Occipital lobe (tissue), 2 donors: ENCODE measurements around the gene BMP6. TPM values are rescaled to one million over a fixed set of nuclear protein-coding genes. Genes with fewer than 3 reads are reported as not detected.

Experiments
- DNase-seq: peaks from one replicate; lab custom pipeline; 2025; lab: John Stamatoyannopoulos, UW
- total RNA-seq: library from RNA; depleted of rRNA; stranded (reverse); fragments of >200 nt; gene quantifications from one replicate; pipeline ENCODE4 v1.2.3, GENCODE V29; 2014

The BMP6 gene
- 6.9 TPM for total RNA-seq

DNA sequence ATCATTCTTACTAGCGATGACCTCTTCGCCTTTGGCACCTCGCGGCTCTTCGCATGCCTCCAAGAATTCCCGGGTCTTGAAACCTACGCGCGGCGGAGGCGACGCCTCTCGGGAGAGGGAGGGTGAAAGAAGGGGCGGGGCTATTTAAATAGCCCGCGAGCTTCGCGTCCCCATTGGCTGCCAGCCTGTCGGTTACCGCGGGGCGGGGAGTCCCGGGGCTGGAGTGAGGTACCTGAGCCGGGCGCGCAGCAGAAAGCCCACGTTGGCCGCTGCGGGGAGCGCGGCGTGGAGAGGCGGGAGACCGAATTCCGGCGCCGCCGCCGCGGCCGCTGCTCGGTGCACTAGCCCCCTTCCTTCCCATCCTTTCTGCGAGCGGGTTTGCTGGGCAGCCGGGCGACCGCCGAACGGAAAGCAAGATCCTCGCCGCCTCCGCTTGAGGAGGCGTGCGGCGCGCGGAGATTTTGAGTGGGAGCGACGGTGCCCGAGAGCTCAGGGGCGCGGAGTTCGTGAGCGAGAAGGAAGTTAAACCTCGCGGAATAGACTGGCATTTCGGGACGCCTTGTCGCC lies at the start of gene BMP6:
Gene BMP6 (plus strand): TSS at position 251 of the 567 bp plus-strand sequence. CDS start 857 bp downstream, outside the sequence.
- peak; percentile 62 for DNase-seq

- no peak for DNase-seq
Measured at GRCh38 chr6:7677229-7677628, 48.7 kb upstream of the BMP6 start.

- no peak for DNase-seq
Measured at GRCh38 chr6:7680393-7681075, 45.4 kb upstream of the BMP6 start.

DNA sequence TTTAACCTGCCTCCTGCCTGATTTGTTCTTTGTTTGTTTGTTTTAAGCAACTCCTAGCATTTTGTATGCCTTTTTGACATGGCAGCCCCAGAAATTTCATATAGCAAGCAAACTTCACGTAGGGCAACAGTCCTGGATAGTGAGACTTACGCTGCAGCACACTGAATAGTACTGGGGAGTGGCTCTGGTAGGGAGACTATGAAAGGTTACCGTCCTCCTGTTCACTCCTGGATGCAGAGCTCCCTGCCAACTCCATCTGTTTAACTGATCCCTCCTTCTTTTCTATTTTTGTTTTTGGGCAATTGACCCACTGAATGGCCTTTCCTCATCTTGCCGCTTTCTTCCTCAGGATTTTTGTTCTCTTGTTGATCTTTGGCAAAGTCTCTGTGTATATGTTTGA lies 44.5 kb upstream of the BMP6 start:
- DNase-seq: no peak

- DNase-seq: no peak
Measured at GRCh38 chr6:7684076-7684475, 41.8 kb upstream of the BMP6 start.

- no peak for DNase-seq
Measured at GRCh38 chr6:7684843-7685242, 41.1 kb upstream of the BMP6 start.

DNA sequence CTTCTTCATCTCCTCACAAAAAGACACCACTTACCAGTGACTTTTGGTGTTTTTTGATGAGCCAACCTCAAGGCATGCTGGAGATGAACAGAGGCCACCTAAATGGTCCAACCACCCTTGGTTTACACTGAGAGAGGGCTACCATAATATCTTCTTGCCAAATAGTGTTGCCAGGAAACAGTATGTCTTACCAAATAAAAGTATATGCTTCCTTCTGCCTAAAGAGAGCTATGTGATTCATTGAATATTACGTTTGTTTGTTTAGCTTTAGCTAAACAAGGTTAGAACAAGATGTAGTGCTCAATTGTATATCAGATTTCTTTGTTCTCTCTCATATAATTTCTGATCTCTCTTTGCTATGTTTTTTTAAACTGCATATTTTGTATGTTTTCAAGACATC lies 40.6 kb upstream of the BMP6 start:
- DNase-seq: no peak

DNA sequence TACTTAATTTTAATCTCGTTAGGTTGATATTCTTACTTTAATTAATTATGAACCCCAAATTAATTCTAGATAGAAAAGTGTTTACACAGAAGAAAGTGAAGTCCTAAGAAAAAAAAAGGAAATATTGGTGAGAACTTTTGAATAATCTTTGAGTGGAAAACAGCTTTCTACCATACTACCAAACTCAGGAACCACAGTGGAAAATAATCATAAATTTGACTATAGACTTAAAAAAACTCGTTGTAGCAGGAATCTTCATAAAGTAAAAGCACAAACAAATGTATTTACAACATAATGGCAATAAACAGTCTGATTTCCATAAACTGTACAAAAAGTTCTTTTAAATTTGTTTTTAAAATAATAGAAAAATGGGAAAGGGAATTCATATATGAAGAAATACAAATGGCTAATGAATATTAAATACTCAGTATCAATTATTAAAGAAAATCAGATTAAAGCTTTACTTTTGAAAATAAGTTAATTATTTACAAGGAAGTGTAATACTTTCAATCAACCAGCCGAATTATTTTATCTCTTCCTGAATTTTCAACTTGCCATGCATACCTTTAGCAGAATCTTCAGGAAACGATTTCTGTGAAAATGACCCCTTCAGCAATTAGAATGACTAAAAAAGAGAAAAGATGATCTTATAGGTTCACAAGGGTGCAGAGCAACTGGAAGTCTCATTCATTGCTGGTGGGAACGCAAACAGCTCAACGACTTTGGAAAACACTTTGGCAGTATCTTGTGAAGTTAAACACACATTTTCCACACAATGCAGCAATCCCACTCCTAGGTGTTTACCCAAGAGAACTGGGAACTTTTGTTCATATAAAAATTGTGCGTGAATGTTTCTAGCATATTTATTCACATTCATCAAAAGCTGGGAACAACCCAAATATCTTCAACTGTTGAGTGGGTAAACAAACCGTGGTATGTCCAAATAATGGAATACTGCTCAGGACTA lies 38.5 kb upstream of the BMP6 start:
- no peak for DNase-seq

DNA sequence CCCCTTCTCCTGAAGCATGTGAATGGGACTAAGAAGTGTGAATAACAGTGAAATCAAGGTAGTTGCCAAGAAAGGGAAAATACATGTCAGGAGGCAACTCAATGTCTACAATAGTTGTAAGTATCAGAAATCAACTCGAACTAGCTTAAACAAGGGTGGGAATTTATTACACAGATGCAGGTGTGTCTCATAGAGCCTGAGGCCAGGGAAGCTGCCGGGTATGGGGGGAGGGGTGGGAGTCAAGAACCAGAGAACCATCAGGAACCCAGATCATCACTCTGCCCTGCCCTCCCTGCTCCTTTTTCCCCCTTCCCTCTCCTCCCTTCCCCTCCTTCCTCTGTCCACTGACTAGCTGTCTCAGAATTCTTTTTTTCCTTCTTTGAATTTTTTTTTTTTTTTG lies 34.9 kb upstream of the BMP6 start:
- DNase-seq: no peak

- no peak for DNase-seq
Measured at GRCh38 chr6:7691675-7692452, 34.0 kb upstream of the BMP6 start.

DNA sequence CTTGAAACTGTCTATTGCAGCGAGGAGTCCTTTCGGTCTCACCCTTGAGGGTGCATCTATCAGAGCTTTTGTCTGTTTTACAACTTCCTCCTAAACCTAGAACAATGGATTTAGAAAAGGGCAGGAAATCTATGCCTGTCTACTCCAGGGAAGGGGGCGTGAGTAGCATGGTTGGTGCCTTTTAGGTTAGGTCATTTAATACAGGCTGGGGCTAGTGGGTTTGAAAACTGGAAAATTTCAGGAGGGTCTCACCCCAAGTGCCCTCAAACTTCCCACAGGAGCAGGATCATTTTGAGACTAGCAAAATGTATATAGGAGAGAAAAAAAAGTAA lies 33.5 kb upstream of the BMP6 start:
- no peak for DNase-seq

DNA sequence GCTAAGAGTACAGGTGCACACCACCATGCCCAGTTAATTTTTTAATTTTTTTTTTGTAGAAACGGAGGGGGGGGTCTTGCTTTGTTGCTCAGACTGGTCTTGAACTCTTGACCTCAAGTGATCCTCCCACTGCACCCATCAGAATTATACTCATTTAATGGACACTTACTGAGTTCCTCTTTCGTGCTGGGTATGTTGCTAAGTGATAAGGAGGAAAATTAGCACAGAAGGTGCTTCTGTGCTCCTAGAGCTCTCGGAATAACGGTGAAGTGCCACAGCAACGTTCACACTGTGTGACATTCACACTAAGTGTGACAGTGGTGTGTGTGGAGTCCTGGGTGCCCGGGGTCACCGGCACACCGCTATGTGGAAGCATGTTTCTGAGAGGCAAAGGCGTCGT lies 32.1 kb upstream of the BMP6 start:
- no peak for DNase-seq

DNA sequence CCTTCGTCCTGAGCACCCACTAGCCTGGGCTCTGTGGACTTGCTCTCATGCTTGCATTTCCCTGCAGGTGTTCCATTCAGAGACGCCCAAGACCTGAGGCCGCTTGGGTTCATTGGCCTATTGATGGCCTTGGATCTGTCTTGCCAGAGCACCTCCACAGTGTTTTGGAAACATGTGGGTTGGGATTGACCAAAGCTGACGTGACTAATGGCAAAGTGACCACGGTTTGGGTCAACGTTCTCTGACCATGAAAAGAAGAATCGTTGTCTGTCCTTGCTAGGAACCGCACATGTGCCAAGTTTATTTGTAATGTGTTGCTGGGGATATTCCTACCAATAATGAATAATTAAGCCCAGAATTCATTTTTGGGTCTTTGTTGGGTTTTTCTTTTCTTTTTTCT lies 29.8 kb upstream of the BMP6 start:
- no peak for DNase-seq

- DNase-seq: no peak
Measured at GRCh38 chr6:7697432-7697819, 28.5 kb upstream of the BMP6 start.

DNA sequence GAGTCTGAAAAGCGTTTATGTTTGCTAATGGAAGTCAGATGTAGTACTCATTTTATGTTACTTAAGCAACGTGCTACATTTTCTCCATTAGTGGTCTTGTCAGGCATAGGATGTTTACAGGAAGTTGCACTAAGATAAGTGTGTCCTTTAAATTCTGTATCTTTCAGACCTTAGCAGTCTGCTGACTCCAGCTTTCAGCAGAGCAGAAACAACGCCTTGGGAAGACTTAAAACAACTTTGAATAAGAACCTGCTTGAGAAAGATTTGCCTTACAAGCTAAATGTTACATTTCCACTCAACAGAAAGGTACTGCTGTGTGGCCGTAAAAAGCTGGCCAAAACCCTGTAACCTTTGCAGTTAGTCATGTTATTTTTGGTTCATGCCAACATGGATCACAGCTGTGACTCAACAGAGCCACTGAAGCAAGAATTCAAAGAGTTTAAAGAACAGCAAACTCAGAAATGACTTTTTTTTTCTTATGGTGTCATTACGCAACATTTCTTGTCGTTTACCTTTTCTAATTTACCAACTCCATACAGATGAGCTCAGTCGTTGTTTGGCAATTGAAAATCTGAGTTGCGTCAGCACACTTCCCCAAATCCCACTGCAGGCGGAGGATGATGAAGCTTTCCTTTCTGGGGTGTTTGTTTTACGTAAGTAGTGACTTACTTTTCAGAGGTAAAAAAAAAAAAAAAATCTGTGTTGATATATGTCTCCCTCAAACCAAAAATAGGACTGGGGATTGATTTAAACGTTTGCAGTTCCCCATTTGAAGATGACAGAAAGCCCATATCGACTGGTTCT lies 27.9 kb upstream of the BMP6 start:
- no peak for DNase-seq

DNA sequence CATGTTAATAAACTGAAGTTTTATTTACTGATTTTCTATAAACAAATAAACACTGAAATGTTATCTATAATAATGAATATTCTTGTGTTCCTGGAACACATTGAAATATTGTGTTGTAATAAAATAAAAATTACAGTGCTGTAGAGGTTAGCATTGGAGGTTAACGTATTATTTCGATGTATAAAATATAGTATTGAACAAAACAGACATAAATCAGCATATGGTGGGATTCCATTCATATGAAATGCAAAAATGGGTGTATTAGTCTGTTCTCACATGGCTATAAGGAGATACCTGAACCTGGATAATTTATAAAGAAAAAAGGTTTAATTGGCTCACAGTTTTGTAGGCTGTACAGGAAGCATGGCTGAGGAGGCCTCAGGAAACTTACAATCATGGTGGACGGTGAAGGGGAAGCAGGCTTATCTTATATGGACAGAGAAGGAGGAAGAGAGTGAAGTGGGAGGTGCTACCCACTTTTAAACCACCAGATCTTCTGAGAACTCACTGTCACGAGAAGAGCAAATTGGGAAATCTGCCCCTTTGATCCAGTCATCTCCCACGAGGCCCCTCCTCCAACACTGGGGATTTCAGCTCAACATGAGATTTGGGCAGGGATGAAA lies 24.6 kb upstream of the BMP6 start:
- no peak for DNase-seq

- no peak for DNase-seq
Measured at GRCh38 chr6:7703148-7703680, 22.7 kb upstream of the BMP6 start.

DNA sequence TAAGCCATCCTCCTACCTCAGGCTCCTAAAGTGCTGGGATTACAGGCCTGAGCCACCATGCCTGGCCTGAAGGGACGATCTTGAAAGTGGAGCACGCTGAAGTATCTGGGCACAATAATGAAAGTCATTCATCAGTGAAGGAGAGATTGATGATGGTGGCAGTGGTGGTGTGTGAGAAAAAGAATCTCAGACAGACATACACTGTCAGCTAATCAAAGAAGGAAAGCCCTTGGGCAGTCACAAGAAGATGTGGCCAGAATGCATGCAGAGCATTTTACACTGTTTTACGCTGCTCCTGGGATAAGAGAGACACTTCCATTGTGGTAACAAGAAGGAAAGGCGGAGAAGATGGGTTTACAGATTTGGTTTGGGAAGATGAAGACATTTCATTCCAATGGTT lies 20.4 kb upstream of the BMP6 start:
- DNase-seq: no peak

GRCh38 chr6:7706269-7706668 lies 19.6 kb upstream of the BMP6 start:
- no peak for DNase-seq

GRCh38 chr6:7707787-7708186 lies 18.1 kb upstream of the BMP6 start:
- DNase-seq: no peak
